GM18505 (cell line): Measurements from ENCODE around the gene ERCC6.

Experiments used
- ATAC-seq: cut with Tn5 transposase; IDR thresholded peaks from one replicate; pipeline ENCODE4 v1.9.1; 2021; ENCODE audit not compliant: unreplicated experiment
- POLR2A ChIP-seq: IDR thresholded peaks from 4 replicates; pipeline ENCODE4 v1.6.1; 2011; ENCODE audit warnings: borderline replicate concordance; ENCODE audit not compliant: insufficient read depth, insufficient read length; ENCODE audit errors: extremely low read depth

Gene ERCC6

DNA sequence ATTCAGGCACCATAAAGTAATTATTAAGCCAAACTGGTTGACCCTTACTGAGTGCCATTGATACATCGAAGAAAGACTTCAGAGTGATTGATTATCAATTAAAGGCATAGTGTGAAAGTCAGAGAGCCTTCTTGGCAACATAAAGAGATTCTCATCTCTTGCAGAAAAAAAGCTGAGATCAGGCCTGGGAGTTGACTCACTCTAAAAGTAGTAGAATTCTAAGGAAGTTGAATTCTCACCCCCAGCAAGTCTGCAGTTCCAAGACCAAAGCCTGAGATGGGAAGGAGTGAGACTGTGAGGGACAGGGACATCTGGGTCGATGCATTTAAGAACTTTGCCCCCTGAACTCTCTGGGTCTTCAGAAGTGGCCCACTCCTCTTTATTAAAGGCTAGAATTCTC lies 21.6 kb upstream of the ERCC6 start:
- no peak for TF ChIP-seq POLR2A
- no peak for ATAC-seq

DNA sequence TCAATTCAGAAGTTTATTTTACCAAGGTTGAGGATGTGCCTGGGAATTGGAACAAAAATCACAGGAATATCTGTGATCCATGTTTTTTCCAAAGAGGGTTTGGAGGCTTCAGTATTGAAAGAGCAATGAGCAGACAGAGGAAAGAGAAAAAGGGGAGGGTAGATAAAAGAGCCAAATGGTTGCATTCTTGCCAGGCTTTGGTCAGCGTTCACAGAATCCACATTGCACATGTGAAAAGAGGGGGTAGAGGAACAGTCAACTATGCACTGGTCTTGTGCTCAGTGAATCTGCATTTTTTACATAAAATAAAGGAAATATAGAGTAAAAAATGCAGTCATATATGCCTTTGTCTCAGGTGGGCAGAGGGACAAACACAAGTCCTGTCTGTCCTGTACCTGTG lies 20.6 kb upstream of the ERCC6 start:
- ATAC-seq = no peak
- TF ChIP-seq POLR2A = no peak

DNA sequence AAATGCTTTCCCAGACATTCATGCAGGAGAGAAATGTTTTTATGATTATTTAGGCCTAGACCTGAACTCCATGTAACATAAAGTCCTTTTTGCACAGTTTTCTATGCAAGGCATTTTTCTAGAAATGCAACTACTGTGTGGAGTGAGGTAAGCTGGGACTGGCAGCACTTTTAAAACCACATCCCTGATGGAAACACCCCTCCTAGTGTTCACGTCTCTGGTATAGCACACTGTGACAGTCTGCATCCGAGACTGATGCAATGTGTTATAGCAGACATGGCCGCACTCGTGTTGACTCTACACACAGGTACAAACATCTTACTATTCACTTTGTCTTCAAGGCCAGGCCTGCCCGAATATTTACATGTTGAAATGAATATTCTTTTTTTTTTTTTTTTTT lies 19.3 kb upstream of the ERCC6 start:
- TF ChIP-seq POLR2A = no peak
- no peak for ATAC-seq

DNA sequence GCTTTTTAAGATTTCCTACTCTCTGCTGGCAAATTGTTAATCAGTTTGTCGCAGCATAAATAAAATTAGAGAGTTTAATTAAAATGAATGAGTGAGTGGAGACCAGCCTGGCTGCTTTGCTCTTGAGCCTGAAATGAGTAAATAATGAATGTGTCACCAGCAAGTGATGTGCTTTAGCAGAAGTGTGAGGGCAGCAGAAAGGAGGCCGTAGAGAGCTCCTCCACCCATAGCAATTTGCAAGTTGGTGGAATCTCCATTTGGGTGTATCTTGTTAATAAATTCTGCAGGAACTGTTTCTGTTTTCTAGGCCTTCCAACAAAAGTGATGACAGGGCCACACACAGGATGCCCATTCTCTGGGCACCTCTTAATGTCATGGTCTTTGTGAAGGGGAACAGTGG lies 18.8 kb upstream of the ERCC6 start:
- TF ChIP-seq POLR2A = no peak
- ATAC-seq = no peak

DNA sequence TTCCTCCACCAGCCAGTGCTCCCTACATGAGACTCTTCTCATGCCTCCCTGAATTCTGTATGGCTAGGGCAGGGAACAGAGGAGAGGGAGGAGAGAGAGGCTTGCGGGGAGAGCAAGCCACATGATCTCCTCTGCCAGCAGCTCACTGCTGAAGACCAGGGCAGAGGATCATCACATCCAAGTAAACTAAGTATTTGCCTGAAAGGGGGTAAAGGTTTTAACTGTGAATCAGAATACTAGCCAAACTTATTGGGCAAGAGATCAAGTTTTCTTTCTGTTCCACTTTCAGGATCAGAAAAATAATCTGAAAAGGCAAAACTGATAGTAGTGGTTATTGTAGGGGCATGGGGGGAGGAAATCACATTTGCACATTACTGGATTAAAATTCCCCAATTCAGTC lies 17.8 kb upstream of the ERCC6 start:
- no peak for TF ChIP-seq POLR2A
- no peak for ATAC-seq

DNA sequence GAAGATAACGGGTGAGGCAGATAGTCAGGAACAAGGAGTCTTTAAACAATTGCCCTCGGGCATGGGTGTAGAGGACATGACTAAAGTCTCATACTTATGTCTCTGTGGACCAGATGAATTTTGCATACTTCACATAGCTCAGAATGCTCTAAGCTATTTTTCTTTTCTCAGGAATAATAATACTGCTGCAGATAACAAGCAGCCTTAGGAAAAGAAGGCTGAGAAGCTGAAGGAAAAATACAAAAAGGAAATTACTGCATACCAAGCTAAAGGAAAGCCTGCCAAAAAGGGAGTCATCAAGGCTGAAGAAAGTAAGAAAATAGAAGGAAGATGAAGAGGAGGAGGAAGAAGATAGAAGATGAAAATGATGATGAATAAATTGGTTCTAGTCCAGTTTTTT lies 13.4 kb upstream of the ERCC6 start:
- no peak for ATAC-seq

DNA sequence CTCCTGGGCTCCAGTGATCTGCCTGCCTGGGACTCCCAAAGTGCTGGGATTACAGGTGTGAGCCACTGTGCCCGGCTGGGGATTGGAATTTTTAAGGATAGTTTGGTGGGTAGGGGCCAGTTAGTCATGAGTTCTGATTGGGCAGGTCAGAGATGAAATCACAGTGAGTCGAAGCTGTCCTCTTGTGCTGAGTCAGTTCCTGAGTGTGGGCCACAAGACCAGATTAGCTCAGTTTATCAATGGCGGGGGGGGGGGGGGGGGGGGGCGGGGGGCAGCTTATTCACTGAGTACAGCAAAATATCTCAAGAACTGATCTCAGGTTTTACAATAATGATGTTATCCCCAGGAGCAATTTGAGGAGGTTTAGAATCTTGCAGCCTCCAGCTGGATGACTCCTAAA lies 11.6 kb upstream of the ERCC6 start:
- TF ChIP-seq POLR2A = no peak
- ATAC-seq = no peak

More for the DNA sequence above, 13.4 kb upstream of the ERCC6 start:
- TF ChIP-seq POLR2A = no peak

DNA sequence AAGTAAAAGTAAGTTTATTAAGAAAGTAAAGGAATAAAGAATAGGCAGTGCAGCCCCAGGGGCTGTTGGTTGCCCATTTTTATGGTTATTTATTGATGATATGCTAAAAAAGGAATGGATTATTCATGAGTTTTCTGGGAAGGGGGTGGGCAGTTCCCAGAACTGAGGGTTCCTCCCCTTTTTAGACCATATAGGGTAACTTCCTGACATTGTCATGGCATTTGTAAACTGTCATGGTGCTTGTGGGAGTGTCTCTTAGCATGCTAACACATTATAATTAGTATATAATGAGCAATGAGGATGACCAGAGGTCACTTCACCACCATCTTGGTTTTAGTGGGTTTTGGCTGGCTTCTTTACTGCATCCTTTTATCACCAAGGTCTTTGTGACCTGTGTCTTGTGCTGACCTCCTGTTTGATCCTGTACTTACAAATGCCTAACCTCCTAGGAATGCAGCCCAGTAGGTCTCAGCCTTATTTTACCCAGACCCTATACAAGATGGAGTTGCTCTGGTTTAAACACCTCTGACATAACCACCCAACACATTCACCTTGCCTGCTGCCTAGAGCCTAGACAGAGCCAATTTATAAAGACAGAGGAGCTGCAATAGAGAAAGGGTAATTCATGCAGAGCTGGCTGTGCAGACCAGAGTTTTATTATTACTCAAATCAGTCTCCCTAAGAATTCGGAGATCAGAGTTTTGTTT lies 10.9 kb upstream of the ERCC6 start:
- TF ChIP-seq POLR2A = no peak
- no peak for ATAC-seq

DNA sequence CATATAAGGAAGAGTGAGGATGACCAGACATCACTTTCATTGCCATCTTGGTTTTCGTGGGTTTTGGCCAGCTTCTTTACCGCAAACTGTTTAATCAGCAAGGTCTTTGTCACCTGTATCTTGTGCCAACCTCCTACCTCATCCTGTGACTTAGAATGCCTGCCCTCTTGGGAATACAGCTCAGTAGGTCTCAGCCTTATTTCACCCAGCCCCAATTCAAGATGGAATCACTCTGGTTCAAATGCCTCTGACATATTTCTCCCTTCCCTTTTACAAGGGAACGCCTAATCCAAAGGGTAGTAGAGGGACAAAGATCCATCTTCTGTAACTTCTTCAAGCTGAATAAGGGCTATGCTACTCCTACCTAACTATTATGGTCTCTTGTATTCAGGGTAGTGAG lies 4.7 kb upstream of the ERCC6 start:
- TF ChIP-seq POLR2A = no peak
- no peak for ATAC-seq

DNA sequence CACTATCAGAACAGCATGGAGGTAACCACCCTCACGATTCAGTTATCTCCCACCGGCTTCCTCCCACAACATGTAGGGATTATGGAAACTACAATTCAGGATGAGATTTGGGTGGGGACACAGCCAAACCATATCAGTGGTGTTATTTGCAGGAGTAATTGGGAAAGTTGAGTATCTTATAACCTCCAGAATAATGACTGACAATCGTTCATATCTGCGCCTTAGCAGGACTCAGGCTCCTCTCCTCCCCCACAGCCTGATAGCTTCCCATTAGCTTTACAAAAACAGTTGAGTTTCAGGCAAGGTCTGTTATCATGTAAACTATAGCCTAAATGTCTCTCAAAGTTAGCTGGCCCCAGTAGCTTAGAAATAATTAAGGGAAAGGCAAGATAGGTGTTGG lies 3.4 kb upstream of the ERCC6 start:
- TF ChIP-seq POLR2A = no peak
- no peak for ATAC-seq

DNA sequence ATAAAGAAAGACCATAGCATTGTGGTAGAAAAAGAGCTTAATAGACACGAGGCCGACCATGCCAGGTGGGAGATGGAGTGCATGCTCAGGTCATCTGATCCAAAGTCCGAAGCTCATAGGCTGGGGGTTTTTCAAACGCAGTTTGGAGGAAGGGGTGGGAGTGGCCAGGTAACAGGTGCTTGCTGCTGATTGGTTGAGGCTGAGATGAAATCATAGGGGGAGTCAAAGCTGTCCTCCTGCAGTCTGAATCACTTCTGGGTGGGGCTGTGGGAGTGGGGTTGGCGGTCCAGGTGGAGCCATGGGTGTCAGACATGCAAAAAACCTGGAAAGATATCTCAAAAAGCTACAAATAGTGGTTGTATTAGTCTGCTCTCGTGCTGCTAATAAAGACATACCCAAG lies 2.8 kb upstream of the ERCC6 start:
- no peak for ATAC-seq
- TF ChIP-seq POLR2A = no peak

DNA sequence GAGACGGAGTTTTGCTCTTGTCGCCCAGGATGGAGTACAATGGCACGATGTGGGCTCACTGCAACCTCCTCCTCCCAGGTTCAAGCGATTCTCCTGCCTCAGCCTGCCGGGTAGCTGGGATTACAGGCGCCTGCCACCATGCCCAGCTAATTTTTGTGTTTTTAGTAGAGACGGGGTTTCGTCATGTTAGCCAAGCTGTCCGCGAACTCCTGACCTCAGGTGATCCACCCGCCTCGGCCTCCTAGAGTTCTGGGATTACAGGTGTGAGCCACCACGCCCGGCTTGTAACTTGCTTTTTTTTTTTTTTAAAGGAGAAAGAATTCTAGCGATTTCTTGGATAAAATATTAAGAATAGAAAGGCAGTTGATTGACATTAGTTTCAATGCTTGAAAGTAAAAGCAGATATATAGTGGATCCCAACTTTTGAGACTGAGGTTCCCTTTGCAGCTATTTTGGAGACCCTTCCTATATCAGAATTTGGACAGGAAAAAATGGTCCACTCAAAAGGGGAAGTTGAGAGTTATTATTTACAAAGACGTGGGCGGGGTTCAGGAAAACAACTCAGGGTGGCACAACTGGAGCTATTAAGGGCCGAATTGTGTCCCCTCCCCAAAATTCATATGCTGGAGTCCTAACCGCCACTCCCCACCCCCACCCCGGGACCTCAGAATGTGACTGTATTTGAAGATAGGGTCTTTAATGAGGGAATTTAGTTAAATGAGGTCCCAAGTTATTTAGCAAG lies 1.3 kb upstream of the ERCC6 start:
- no peak for ATAC-seq
- TF ChIP-seq POLR2A = no peak

DNA sequence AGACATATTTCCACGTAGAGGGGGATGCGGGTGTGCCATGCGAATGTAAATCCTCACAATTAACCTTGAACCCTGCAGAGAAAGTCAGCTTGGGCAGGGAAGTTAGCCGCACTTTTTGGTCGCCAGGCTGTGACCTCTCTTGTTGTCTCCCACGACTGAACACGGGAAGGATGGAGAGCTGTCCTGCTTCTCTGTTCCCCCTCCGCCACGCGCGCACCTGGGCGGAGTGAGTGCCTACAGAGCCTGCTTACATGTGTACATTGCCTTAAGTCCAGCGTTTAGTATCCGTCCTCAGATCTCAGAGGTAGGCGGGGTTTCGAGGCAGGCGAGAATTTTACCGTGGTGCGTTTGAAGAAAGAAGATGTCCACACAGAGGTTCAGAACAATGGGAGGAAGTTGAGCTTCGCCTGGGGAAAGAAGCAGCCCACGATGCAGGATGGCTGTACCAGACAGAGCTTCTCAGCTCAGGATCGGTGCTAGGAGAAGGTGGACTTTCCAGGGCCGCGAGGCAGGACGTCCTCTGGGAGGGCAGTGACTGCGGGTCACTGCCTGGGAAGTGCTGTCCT lies 482 bp upstream of the ERCC6 start:
- TF ChIP-seq POLR2A = no peak
- peak; percentile 4 for ATAC-seq
